ENCODE measurements around the gene AUTS2. TPM values are rescaled to one million over a fixed set of nuclear protein-coding genes. Genes with fewer than 3 reads are reported as not detected.
A peak's percentile ranks its signal among the peaks of the same experiment; 100 is the strongest.

The AUTS2 gene
- total and polyA plus RNA-seq, 4 donors = 4.9 to 24.4 (median 7.0) TPM

DNA sequence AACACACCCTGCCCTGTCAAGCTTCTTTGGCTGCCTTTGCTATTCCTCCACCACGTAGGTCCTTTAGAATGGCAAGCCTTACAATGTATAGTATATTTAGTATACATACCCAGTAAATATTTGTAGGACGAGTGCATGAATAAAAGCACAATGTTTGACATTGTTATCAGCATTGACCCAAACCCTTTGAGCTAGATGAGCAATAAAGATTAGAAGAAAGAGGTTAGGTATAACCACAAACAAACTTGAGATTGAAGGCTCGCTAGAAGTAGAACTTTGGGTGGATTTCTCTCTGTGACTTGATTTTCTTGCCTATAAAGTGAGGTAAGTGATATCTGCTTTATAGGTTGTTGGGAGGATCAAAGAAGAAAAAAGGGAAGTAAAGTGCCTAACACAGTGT lies 972.7 kb downstream of the AUTS2 start:
- Histone ChIP-seq H3K4me1 (ENCODE audit: control insufficient read depth in 4 of 4, insufficient read depth in 4 of 4, low read length in 3 of 4) (peaks cover 15 to 91% (median 87%) of the 10 kb centered on the region in 4 donors), H3K4me3 (ENCODE audit: low read depth in 1 of 3, low read length in 3 of 3) (no peak overlapping the region), H3K9ac (ENCODE audit: low read depth in 1 of 2, low read length in 2 of 2) (no peak overlapping the region), H3K36me3 (ENCODE audit: control insufficient read depth in 4 of 4, insufficient read depth in 3 of 4, low read depth in 1 of 4, low read length in 3 of 4) (no peaks in the 10 kb centered on the region), H3K9me3 (ENCODE audit: control insufficient read depth in 4 of 4, low read length in 3 of 4) (no peaks in the 10 kb centered on the region), H3K27me3 (ENCODE audit: control insufficient read depth in 4 of 4, insufficient read depth in 4 of 4, low read length in 3 of 4) (no peaks in the 10 kb centered on the region), H3K27ac (ENCODE audit: low read depth in 1 of 2, low read length in 2 of 2) (peak overlapping the region; percentile 64 to 84)
- TF ChIP-seq RAD21 (IDR thresholded peaks at IDR 0.05) (no peak), GABPA (IDR thresholded peaks at IDR 0.05 in 1 of 2, conservative IDR thresholded peaks at IDR 0.05 in 1 of 2) (no peak), SP1 (IDR thresholded peaks at IDR 0.05) (no peak), FOXA2 (IDR thresholded peaks at IDR 0.05) (no peak), FOXA1 (IDR thresholded peaks at IDR 0.05) (no peak), JUND (IDR thresholded peaks at IDR 0.05) (no peak), HNF4G (IDR thresholded peaks at IDR 0.05) (no peak), EGR1 (IDR thresholded peaks at IDR 0.05; ENCODE audit: low read depth in 2 of 2) (no peak), RXRA (IDR thresholded peaks at IDR 0.05) (no peak), YY1 (IDR thresholded peaks at IDR 0.05) (no peak), TAF1 (conservative IDR thresholded peaks at IDR 0.05) (no peak), HNF4A (conservative IDR thresholded peaks at IDR 0.05) (no peak), NR2F2 (IDR thresholded peaks at IDR 0.05) (no peak)
- TF ChIP-seq, protein P1, sequence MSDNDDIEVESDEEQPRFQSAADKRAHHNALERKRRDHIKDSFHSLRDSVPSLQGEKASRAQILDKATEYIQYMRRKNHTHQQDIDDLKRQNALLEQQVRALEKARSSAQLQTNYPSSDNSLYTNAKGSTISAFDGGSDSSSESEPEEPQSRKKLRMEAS (IDR thresholded peaks at IDR 0.05) = no peak
- TF ChIP-seq, protein P2, sequence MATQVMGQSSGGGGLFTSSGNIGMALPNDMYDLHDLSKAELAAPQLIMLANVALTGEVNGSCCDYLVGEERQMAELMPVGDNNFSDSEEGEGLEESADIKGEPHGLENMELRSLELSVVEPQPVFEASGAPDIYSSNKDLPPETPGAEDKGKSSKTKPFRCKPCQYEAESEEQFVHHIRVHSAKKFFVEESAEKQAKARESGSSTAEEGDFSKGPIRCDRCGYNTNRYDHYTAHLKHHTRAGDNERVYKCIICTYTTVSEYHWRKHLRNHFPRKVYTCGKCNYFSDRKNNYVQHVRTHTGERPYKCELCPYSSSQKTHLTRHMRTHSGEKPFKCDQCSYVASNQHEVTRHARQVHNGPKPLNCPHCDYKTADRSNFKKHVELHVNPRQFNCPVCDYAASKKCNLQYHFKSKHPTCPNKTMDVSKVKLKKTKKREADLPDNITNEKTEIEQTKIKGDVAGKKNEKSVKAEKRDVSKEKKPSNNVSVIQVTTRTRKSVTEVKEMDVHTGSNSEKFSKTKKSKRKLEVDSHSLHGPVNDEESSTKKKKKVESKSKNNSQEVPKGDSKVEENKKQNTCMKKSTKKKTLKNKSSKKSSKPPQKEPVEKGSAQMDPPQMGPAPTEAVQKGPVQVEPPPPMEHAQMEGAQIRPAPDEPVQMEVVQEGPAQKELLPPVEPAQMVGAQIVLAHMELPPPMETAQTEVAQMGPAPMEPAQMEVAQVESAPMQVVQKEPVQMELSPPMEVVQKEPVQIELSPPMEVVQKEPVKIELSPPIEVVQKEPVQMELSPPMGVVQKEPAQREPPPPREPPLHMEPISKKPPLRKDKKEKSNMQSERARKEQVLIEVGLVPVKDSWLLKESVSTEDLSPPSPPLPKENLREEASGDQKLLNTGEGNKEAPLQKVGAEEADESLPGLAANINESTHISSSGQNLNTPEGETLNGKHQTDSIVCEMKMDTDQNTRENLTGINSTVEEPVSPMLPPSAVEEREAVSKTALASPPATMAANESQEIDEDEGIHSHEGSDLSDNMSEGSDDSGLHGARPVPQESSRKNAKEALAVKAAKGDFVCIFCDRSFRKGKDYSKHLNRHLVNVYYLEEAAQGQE (IDR thresholded peaks at IDR 0.05) = no peak
- TF ChIP-seq, protein P3, sequence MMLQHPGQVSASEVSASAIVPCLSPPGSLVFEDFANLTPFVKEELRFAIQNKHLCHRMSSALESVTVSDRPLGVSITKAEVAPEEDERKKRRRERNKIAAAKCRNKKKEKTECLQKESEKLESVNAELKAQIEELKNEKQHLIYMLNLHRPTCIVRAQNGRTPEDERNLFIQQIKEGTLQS (IDR thresholded peaks at IDR 0.05) = no peak
- TF ChIP-seq, protein P4, sequence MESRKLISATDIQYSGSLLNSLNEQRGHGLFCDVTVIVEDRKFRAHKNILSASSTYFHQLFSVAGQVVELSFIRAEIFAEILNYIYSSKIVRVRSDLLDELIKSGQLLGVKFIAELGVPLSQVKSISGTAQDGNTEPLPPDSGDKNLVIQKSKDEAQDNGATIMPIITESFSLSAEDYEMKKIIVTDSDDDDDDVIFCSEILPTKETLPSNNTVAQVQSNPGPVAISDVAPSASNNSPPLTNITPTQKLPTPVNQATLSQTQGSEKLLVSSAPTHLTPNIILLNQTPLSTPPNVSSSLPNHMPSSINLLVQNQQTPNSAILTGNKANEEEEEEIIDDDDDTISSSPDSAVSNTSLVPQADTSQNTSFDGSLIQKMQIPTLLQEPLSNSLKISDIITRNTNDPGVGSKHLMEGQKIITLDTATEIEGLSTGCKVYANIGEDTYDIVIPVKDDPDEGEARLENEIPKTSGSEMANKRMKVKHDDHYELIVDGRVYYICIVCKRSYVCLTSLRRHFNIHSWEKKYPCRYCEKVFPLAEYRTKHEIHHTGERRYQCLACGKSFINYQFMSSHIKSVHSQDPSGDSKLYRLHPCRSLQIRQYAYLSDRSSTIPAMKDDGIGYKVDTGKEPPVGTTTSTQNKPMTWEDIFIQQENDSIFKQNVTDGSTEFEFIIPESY (IDR thresholded peaks at IDR 0.05) = no peak
- TF ChIP-seq, protein P5, sequence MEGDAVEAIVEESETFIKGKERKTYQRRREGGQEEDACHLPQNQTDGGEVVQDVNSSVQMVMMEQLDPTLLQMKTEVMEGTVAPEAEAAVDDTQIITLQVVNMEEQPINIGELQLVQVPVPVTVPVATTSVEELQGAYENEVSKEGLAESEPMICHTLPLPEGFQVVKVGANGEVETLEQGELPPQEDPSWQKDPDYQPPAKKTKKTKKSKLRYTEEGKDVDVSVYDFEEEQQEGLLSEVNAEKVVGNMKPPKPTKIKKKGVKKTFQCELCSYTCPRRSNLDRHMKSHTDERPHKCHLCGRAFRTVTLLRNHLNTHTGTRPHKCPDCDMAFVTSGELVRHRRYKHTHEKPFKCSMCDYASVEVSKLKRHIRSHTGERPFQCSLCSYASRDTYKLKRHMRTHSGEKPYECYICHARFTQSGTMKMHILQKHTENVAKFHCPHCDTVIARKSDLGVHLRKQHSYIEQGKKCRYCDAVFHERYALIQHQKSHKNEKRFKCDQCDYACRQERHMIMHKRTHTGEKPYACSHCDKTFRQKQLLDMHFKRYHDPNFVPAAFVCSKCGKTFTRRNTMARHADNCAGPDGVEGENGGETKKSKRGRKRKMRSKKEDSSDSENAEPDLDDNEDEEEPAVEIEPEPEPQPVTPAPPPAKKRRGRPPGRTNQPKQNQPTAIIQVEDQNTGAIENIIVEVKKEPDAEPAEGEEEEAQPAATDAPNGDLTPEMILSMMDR (IDR thresholded peaks at IDR 0.05; ENCODE audit: low read depth, low read length, missing input control) = no peak
- WGBS = 58% methylated on average over 3 of the region's 3 CpGs
- DNase-seq (ENCODE audit: low spot score) = no peak
